Stimulated activated CD8-positive, alpha-beta memory T cell treated with anti-CD3 and anti-CD28 coated beads, Interleukin-12 subunit alpha, Interleukin-12 subunit beta, amount 100 ng/mL, for 24 hours (primary cell): Measurements from ENCODE around the gene CNTN4.

ENCODE experiments used
- DNase-seq: peaks from one replicate; pipeline ENCODE4 v3.0.0-alpha.2; 2020; ENCODE audit errors: extremely low read depth

The CNTN4 gene

DNA sequence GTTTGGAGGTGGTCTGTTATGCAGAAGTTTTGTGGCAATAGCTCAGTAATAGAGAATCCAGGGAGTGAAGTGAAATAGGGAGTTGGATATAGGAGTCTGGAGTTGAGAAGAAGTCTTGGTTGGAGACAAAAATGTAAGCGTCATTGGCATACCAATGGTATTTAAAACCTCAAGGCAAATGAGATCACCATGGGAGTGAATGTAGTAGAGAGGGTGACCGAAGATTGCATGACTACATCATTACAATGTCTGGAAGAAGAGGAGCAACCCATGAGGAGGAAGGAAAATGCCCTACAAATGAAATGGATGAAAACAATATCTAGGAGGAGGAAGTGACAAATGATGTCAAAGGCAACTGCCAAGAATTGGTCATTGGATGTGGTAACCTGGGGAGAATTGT is 54.4 kb downstream of the CNTN4 start:
- DNase-seq, result no peak

DNA sequence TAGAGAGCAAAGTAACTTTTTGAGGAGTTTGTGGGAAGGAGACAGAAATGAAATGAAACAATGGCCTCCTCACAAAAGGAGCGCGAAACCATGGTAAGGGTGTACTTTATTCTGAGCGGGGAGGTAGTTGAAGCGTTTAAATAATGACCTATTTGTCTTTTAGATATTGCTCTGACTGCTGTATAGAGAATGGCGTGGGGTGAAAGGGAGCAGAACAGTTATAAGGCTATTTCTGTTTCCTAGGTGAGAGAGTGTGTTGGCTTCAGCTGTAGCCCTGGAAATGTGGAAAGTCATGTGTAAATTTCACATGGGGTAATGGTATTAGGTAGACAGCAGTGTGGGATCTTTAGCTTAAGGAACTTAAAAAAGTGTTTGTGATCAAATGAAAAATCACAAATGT is 54.9 kb downstream of the CNTN4 start:
- DNase-seq, result no peak

DNA sequence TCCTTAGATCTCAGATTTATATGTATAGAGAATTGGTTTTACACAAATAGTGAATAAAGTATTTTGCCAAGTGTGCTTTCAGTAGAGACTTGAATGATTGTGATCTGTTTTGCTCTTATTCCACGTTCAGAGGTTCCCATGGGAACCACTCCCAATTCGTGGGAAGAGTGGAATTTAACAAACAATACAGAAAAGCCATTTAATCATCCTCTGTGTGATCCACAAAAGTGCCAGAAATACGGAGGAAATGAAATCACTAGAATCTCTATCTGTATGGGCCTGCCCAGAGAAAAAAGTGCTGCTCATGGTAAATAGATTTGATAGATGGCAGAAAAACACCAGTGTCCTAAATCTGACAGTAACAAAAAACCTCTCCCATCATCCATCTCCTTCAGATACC is 56.0 kb downstream of the CNTN4 start:
- no peak for DNase-seq

DNA sequence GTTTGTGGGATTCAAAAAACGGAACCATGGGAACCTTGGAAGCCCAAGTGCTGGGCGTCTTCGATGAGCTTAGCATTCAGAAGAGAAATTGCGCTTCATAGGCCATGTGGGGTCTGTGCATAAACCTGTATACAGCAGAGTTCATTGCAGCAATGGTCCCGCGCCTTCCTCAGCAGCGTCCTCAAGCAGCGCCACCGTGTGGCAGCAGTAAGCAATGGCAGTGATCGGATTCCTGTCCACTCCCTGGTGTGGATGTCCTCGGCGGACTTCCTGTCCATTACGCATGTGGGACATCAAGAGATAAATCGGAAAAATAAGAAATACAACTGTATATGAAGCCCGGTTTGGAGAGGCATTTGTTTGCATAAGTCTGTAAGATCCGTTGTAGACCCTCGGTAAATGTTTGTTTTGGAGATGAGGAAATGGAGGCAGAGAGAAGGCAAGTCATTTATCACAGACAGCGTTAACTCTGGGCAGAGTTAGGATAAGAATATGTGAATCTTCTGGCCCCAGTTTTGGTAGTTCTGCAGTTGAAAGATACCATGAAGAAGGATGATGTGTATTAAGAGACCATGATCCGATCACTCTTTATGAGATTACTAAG is 57.7 kb downstream of the CNTN4 start:
- no peak for DNase-seq

DNA sequence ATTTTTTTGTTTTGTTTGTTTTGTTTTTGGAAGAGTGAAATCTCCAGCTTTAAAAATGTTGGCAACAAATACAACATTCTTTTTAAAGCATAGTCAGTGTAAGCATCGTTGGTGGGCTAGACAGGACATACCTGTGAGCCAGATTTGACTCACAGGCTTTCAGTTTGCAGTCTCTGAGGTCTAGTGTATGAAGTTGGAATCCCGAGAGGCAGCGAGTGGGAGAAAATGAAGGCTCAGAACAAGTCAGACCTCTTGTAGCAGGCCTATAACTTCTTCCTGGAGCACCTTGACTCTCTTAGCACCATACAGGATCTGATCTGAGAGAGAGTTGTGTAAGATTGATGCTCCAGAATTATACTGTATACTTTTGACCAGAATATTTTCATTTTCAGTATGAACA is 60.2 kb downstream of the CNTN4 start:
- no peak for DNase-seq

DNA sequence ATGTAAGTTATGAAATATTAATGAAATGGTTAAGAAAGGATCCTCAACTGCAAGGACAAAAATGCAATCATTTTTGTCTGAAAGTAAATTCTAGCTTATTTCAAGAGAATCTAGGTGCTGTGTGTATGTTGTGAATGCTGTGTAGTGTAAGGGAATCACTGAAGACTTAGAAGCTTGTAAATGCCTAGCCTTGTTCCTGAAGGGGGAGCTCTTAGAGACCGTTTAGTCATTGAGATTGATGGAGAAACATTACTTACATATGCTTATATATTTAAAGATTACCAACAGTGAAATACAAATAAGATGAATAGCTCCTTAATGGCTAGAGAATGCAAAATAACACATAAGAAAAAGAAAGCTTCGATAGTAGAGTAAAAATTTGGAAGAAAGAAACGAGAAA is 67.9 kb downstream of the CNTN4 start:
- no peak for DNase-seq

DNA sequence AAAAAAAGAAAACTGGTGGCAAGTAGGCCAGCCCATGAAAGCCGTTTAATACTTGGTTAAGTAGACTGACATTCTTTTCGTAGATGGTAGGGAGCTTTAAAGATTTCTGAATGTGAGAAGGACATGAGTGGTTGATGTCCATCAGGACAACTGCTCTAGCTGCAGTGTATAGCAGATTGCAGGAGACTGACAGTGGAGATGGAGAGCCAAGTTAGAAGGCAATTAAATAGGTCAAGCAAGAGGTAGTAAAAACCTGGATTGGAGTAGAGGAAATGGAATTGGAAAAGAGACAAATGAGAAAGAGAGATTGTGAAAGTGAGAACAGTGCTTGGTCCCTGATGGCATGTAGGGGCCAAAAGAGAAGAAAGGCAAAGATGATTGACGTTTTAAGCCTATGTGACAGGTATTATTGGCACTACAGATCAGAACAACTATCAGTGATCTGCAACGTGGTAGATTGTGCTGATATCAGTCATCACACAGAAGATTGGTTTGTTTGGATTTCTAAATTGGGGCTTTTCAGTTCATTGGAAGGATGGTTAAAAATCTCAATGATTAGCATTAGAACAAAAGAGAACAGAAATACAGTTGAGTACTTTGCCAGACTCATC is 74.0 kb downstream of the CNTN4 start:
- DNase-seq, result no peak

DNA sequence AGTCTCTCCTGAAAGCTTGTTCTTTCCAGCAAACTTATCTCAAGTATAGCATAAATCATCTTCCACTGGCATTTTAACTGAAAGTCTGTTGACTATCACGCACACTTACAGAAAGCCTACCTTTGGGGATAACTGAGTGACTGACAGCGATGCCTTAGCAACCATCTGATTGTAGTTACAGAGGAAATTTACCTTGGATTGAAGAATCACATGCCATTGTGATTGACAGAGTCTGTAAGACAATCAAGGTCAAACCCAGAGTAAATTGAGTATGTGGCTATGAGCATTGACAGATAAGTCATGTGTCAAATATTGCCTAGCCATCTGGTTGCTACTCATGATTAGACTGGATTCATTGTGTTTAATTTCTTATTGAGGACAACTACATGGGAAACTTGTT is 82.0 kb downstream of the CNTN4 start:
- no peak for DNase-seq

DNA sequence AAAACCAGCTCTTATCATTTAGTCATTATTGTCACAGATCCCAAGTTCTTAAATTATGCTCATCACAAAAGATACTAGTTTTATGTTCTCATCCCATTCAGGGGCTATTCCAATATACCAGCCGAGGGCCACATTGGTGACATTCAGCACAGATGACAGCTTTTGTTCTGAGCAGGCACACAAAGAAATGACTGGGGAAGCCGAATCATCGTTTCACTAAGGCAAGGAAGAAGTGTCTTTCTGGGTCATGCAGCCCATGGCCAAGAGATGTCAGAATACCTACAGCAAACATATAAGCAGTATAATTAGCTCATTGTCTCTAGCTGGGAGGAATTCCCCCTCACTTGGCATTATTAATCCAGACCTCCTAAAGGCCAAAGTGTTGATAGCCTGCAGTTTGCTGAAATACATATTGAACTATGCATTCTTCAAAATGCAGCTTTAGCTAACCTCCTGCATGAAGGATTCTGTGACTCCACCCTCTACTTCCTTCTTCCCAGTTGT is 100.2 kb downstream of the CNTN4 start:
- no peak for DNase-seq

DNA sequence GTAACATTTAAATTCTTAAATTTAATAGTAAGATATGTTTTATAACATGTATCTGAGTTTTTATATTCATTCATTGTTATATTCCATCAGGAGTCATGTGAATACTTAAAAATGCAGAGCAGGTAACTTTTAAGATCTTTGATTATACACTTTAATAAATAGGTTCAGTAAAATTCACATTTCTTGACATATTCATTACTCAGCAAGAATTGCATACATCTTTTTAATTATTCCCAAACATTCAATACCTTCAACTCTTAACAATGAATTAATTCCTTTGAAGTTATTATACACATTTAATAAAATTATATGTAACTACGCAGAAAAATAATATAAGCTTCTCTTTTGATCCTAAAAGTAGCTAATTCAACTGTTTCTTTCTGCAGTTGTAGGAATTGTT is 105.4 kb downstream of the CNTN4 start:
- no peak for DNase-seq

DNA sequence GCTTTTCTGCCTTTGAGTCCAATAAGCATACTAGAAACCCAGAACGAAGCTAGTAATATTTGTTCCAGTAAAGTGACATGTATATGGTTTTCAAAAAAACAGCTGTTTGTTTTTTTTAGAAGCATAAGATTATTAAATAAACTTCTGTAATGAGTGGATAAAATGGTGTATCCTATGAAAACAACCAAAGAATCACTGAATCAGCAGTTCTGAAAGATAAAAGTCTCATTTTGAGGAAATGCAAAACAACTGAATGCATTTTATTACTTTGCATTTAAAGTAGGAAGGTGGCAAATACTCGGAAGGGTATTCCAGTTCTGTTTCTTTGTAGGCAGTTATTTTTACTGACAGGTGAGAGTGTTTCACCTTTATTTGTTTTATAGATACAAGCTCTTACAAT is 107.0 kb downstream of the CNTN4 start:
- DNase-seq, result no peak

DNA sequence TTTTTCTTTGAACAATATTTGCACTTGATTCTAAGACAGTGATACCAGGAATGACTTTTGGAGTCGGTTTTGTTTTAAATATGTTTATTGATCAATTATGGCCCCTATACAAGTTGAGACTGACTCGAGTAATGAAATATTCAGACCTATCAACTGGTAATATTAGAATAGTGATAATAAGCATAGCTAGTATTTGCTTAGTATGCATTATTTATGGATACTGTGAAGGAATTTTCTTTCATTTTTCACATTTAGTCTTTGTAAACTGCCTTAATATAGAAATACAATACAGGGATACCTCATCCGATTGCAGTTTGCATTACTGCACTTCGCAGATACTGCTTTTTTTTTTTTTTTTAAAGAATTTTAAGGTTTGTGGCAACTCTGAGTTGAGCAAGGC is 107.9 kb downstream of the CNTN4 start:
- DNase-seq, result no peak

DNA sequence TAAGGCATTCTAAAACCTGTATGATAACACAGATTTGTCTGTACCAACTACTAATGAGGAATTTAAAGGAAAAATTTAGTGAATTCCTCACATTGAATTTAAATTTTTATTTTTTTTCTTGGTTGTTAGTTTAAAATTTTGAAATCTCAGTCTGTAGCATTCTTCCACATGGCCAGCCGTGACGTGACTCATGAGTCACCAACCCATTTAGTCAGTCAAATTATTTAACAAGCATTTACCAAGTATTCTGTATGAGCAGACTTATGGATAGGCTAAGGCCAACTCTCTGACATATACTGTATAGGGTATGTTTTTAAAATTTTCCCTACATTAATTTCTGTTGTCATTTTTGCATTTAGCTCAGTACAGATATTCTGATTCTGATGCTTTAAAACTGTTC is 112.9 kb downstream of the CNTN4 start:
- DNase-seq, result no peak

DNA sequence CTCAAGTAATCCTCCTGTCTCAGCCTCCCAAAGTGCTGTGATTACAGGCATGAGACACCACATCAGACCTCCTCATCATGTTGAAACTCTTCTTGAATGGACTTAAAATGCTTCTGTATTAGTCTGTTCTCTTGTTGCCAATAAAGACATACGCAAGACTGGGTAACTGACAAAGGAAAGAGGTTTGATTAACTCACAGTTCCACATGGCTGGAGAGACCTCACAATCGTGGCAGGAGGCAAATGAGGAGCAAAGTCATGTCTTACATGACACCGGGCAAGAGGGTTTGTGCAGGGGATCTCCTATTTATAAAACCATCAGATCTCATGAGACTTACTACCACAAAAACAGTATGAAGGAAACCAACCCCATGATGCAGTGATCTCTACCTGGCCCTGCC is 113.5 kb downstream of the CNTN4 start:
- DNase-seq, result no peak

DNA sequence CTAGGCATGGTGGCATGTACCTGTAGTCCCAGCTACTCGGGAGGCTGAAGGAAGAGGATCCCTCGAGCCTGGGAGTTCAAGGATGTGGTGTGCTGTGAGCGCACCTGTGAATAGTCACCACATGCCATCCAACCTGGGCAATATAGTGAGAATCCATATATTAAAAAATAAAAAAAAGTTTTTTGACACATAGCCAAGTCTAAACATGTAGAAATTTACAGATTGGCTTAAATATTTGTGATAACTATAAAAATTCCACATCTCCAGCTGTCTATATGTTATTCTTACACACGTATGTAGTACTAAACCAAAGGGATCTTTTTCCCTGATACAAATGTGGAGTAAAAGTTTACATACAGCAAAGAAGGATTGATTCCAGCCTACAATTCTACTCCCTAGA is 119.7 kb downstream of the CNTN4 start:
- no peak for DNase-seq

DNA sequence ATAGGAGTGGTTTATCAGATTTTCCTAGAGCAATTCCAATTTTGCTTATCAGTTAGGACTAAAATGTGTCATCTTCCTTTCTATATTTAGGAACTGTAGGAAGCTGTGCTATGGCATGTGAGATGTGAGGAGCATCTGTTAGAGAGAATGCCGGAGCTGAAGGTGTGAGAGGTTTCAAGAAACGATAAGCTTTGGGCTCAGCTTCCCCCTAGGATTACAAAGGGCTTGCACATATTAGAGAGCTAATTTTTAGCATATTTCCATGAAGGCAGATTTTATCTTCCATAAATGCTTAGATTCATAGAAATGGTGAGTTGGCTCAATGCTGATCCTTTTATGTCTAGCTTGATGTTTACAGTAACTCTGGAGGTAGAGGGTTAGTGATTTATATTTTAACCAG is 120.2 kb downstream of the CNTN4 start:
- DNase-seq, result no peak

DNA sequence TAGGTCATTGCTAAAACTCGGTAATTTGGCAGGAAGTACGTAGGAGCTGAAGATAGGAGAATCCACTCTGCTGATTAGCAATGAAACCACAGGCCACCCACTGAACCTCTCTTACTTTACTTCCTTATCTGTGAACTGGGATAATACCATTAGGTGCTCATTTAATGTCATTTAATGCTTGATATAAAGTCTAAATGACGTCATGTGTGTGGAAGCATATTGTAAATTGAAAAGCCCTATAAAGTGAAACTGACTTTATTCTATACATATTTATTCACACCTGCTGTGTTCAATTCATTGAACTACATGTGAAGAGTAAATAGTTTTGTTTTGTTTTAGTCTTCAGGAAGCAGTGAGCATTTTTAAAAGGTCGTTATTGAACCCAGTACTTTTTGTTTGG is 137.5 kb downstream of the CNTN4 start:
- DNase-seq, result no peak

DNA sequence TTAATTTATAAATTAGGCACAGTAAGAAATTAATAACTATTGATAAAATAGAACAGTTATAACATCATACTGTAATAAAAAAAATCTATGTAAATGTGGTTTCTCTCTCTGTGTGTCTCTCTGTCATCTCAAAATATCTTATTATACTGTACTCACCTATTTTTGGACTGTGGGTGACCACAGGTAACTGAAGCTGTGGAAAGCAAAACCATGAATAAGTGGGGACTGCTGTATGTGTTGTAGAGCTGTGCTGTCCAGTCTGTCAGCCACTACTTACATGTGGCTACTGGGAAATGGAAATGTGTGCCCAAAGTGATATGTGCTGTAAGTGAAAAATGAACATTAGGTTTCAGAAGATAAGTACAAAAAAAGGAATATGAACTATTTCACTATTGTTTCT is 145.5 kb downstream of the CNTN4 start:
- DNase-seq, result no peak

DNA sequence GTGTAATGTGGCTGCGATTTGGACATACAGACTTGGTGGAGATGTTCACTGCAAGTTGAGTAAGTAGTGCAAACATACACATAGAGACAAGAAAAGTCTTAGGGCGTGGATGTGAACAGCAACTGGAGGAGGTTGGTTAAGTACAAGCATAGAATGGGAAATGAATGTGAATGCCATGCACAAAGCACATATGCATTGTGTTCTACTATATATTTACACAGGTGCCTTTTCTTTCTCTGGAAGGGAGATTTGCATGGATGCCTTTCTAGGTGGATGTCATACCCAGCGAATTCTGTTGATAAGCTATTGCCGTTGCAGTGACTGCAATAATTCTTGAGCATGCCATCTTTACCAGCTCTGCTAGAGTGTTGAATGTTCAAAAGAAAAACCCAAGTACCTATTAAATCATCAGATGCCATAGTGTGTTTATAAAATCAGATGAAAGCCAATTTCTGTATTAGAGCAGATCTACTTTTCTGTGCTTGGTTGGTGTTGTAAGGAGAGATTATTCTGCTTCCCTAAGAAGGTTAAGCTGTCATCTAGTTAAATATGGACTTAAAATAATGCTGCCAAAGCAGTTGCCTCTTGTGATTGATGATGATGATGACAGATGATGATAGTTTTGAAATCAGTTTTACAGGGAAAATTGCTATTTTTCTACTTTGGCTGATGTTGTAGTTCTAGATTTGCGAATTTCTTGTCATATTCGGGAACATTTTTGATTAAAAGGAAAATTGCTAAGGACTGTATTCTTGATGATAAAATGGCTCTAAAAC is 148.4 kb downstream of the CNTN4 start:
- no peak for DNase-seq

DNA sequence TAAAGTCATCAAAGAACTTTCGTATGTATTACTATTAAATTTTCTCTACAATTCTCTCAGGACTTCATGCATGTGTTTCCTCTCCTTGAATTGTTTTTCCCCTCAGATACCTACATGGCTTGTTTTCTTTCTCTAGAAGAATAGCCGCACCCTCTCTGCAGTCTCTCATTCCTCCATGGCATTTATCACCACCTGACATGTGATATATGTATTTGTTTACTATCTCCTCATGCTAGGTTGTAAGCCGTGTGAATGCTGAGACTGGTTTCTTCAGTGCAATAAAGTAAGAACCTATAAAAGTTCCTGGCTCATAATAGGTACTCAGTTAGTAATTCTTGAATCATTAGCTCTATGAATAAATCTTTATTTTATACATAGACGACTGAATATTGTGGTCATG is 149.2 kb downstream of the CNTN4 start:
- no peak for DNase-seq

DNA sequence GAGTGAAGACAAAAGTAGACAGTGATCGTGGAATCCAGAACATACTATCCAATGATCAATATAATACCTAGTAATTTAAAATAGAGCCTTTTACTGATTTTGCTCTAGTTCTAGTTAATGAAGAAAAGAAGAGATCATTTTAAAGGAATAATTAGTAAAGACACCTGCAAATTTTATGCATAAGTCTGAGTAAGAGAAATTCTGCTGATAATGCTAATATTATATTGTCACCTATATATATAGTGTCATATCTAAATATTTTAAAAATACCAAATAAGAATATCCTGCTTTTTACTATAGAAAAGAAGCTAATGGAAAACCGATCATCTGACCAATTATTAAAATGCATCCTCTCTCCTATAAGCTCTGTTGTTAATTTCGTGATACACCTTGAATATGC is 152.1 kb downstream of the CNTN4 start:
- no peak for DNase-seq

DNA sequence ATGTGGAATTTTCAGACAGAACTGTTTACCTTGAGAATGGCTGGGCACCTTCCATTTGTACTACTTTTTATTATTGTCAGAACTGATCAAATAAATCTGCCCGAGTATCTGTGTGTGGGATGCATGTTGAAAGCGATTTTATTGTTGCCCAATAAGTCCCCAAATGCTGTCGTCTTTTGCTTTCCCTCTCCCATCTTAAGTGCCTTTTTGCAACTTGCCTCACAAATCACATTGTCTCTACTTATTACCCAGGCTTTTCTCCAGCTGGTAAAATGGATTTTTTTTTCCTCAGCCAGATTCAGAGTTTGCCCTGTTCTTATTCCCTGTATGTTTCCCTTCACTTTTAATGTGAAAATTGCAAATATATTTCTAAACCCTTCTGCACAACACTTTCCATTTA is 163.1 kb downstream of the CNTN4 start:
- DNase-seq, result no peak

DNA sequence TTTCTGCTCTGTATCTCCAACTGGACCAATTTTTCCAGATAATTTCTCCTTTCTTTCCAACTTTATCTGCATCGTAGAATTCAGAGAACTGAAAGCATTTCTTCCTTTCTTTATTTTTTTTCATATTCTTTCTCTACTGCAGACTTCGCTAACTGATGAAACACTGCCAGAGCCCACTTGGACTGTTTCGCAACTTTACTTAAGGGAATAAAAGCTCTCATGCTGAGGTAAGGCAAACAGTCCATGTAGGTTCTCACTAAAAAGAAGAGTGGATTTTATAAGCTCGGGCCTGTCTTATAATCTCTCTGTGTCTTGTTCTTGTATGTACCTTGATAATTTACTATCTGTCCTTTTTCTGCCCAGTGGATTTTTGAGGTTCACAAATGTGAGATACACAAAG is 163.5 kb downstream of the CNTN4 start:
- DNase-seq, result no peak
